Measurements from ENCODE around the gene CREBRF.
"Not testable (repeated sequence)": the region's sequence is repeated elsewhere in the genome, so short reads cannot be mapped to it uniquely, and the experiment has no call there.

GRCh38 chr5:173076471-173076870 is 20.3 kb downstream of the CREBRF start:
- not testable (repeated sequence) for TF ChIP-seq CTCF (IDR thresholded peaks at IDR 0.05; ENCODE audit: insufficient read depth, low read length); SPI1 (IDR thresholded peaks at IDR 0.05; ENCODE audit: borderline replicate concordance, low read depth); GABPA (IDR thresholded peaks at IDR 0.05; ENCODE audit: low read depth)

Data from HL-60 (cell line).